GM12874 (cell line): Measurements from ENCODE around the gene EMC10.

Source experiments
- CTCF ChIP-seq: IDR thresholded peaks from 2 replicates; pipeline ENCODE4 v1.5.1; 2011; ENCODE audit warnings: low read depth, mild to moderate bottlenecking, control low read depth, low read length, moderate library complexity; ENCODE audit not compliant: insufficient read depth

The EMC10 gene

GRCh38 chr19:50515168-50515561, 38.9 kb downstream of the EMC10 start:
- no peak for TF ChIP-seq CTCF

DNA sequence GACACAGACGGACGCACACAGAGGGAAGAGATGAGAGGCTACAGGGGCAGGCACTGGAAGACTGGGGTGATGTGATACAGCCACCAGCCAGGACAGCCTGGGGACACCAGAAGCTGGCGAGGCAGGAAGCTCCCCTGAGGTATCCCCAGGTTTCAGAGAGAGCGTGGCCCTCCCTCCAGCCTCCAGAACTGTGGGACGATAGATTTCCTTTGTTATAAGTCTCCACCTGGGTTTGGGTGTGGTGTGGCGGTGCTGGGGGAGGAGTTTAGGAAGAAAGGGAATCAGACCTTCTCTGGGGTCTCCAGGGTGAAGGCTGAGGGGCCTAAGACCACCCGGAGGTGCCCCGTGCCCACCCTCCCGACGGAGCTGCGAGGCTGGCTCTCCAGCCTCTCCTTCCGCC, 40.1 kb downstream of the EMC10 start:
- no peak for TF ChIP-seq CTCF

DNA sequence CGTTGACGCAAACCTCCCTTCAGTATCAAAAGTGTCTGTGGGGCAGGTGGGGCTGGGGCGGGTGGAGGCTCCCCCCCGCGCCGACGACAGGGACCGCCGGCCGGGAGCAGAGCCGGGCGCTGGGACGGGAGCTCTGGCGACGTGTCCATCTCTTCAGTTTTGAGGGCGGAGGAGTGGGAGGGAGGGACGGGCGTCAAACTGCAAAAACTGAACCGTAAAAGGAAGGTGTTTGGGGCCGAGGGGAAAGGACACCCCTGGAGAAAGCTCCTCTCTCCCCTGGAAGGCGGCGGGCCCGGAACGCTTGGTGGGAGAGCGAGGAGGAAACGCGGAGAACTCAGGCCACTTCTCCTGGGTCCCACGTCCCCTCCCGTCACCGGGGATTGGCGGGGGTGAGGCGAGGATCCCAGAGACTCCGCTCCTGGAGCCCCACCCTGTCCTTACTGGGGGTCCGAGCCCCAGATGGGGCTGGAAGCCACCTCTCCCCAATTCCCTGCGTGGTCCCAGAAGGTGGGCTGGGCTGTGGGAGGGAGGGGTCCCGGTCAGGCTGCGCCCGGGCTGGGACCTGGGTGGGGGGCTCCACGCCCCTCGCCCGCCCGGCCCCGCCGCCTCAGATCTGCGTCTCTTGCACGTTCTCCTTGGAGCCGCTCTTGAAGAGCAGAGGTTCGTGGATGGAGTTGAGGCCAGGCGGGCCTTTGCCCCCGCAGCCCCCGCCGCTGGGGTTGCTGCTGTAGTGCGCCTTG, 40.8 kb downstream of the EMC10 start:
- TF ChIP-seq CTCF: no peak

DNA sequence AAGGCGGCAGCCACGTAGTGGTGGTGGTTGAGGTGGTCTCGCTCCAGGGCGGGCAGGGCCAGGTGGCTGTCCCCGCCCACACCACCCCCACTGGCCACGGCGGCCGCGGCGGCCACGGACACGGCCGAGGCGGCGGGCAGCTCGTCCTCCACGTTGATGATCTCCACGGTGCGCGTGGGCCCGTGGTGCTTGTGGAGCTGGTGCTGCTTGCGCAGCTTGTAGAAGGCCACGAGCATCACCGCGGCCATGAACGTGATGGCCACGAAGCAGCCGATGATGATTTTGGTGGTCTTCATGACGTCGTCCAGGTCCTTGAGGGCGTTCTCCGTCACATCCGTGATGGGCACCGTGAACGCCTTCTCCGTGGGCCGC, 41.4 kb downstream of the EMC10 start:
- no peak for TF ChIP-seq CTCF

- TF ChIP-seq CTCF: peak; percentile 41; the same call in 1 of the 2 replicates
Measured at GRCh38 chr19:50518091-50519005, 42.0 kb downstream of the EMC10 start.

DNA sequence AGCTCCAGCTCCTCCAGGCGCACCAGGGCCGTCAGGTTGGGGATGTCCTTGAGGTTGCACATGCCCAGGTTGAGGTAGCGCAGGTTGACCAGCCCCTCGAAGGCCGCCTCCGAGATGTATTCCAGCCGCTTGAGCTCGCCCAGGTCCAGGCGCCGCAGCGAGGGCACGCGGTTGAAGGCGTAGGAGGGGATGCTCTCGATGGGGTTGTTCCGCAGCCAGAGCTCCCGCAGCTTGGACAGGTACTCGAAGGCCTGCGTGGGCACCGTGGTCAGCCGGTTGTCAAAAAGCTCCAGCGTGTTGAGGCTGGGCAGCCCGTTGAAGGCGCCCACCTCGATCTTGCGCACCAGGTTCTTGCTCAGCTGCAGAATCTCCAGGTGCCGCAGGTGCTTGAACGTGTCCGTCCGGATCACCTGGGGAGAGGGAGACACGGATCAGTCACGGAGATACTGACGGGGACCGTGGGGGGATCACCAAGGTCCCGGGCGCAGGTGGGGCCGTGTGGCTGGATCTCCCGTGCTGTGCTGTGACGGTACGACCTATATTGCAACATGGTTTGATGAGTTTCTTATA, 42.8 kb downstream of the EMC10 start:
- TF ChIP-seq CTCF: no peak

- TF ChIP-seq CTCF: no peak
Measured at GRCh38 chr19:50520822-50521465, 44.6 kb downstream of the EMC10 start.
